Mammary epithelial cell (primary cell): ENCODE results near the gene DUSP3.

Experiments used
- CTCF ChIP-seq, 2 donors: IDR thresholded peaks in 1 of 2; conservative IDR thresholded peaks in 1 of 2; 2 replicates each; pipeline ENCODE4 v1.5.1; 2011 to 2012; ENCODE audit warnings: inconsistent platforms in 2 of 2, low read length in 2 of 2, mild to moderate bottlenecking in 2 of 2, control low read depth in 1 of 2, low read depth in 1 of 2; ENCODE audit not compliant: insufficient read depth in 1 of 2; ENCODE audit errors: extremely low read depth in 1 of 2
- EZH2 ChIP-seq: IDR thresholded peaks from 2 replicates; pipeline ENCODE4 v1.6.1; 2012; ENCODE audit warnings: low read length, inconsistent platforms, borderline replicate concordance

- TF ChIP-seq CTCF (conservative IDR thresholded peaks at IDR 0.05 in 1 of 2, IDR thresholded peaks at IDR 0.05 in 1 of 2; ENCODE audit: extremely low read depth in 1 of 2, insufficient read depth in 1 of 2, low read depth in 1 of 2, low read length in 2 of 2) (no peak), EZH2 (no peak)
Observed at GRCh38 chr17:43758086-43758485, 20.7 kb downstream of the DUSP3 start.
